Activated T-cell treated with anti-CD3 and anti-CD28 coated beads, Interleukin-2, amount 50 U/mL, for 1 hour (primary cell): ENCODE data around the gene FAM131B.

Experiments
- DNase-seq: peaks from one replicate; pipeline ENCODE4 v3.0.0-alpha.2; 2020

Gene FAM131B

GRCh38 chr7:143382126-143382790, 19.7 kb upstream of the FAM131B start:
- DNase-seq, result no peak

DNA sequence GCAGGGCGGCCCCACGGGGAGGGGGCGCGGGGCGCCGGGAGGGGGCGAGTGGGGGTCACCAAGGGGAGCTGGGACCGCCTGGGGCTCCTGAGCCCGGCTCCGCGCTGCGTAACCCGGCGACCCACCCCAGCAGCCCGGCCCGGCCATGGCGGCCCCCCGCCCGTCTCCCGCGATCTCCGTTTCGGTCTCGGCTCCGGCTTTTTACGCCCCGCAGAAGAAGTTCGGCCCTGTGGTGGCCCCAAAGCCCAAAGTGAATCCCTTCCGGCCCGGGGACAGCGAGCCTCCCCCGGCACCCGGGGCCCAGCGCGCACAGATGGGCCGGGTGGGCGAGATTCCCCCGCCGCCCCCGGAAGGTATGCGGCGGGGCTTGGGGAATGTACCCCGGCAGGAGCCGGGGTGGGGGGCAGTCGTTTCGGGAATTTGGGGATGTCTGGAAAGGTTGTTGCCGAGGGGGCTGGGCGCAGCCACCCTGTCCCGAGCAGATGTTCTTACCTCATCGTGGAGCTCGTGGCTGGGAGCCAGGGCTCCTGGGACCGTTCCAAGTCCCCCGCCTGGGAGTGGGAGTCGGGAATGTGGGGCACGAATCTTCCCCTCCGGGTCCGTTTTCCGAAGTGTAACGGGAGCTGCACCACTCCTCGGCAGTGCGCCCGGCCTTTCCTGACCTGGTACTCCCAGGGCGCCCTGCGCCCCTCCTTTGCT, 19.1 kb upstream of the FAM131B start:
- no peak for DNase-seq

- peak; percentile 91 for DNase-seq
These were observed 18.3 kb upstream of the FAM131B start, which contains the start of gene ZYX for GRCh38 chr7:143380646-143381426. ZYX (plus strand) TSS chr7:143381345; CDS start chr7:143381572, 227 bp downstream.

- peak; percentile 92 for DNase-seq
These were observed 17.7 kb upstream of the FAM131B start for GRCh38 chr7:143380260-143380645.

DNA sequence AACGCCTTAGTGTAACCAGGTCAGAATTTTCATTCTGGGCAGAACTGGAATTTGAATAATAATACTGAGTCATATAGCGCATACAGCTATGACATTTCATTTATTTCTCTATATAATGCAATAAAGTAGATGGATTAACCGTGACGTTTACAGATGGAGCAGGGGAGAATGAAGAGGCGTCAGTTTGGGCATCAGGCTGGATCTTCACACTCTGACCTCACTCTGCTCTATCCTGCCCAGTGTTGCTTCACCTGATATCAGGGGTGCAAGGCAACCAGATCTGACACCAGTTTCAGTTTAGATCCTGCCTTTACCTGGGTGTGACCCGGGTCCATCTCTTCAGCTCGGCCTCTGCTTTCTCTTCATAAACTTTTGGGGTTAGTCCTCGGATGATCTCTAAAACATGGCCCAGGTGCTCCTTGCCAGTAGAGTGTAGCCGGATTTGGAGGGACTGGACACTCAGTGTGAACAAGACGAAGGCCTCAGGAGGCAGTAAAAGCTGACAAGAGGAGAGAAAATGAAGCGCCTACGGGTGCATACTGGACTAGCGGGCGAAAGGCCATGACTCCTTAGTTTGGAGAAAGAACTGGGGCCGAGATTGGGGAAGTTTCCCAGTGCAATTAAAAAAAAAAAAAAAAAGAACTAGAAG, 17.2 kb upstream of the FAM131B start:
- DNase-seq, result no peak

DNA sequence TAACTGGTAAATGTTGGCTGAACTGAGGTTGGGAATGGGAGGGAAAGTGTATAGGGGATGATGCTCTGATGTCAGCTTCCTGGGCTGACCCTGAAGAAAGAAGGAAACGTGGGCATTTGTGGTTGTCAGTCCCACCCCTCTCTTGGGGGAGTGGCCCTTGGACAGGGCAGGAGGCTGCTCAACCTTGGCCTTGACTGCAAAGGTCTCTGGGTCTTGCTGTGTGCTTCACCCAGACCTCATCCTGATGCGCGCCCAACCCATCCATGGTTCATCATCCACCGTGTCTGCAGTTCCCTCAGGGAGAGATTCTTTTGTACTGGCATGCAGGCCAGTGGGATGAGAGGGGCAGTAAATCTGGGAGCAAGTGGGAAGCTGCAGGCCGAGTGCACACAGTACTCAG, 13.9 kb upstream of the FAM131B start:
- DNase-seq, result no peak

GRCh38 chr7:143375298-143376034, 13.0 kb upstream of the FAM131B start:
- peak; percentile 51 for DNase-seq

- DNase-seq, result no peak
These were observed 12.0 kb upstream of the FAM131B start for GRCh38 chr7:143374561-143374960.

DNA sequence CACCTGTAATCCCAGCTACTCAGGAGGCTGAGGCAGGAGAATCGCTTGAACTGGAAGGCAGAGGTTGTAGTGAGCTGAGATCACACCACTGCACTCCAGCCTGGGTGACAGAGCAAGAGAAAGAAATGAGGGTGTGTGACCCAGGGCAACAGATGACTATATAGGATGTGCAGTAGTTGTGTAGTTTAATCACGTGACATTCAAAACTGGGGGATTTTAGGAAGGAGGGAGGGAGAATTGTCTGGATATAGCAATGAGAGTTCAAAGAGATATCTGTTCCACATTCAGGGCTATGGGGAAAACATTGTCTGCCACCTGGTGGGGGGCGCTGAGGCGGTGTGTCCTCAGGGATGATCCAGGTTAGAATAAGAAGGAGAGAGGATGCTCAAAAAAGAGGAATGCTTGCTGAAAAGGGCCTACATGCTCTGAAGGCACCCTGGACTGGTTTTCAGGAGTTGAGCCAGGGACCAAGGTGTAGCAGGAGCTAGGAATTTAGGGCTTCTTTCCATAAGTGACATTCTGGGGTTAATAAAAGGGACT, 10.8 kb upstream of the FAM131B start:
- no peak for DNase-seq

DNA sequence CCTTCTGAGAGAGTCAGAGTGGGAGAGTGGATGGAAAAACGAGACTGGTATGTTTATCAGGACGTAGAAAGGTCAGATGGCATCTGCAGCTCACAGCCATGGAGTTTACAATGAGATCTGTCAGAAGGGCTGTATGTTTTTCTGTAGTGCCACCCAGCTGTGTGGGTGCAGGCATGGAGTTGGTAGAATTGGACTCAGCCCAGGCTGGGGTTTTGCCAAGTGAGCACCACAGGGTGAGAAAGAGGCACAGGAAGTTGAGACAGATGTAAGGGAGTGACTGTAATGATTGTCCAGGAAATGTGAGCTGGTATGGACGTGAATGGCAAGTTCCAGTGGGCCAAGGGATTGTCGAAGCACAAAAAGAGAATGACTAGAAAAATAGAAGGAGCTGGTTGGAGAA, 9.6 kb upstream of the FAM131B start:
- peak; percentile 59 for DNase-seq

DNA sequence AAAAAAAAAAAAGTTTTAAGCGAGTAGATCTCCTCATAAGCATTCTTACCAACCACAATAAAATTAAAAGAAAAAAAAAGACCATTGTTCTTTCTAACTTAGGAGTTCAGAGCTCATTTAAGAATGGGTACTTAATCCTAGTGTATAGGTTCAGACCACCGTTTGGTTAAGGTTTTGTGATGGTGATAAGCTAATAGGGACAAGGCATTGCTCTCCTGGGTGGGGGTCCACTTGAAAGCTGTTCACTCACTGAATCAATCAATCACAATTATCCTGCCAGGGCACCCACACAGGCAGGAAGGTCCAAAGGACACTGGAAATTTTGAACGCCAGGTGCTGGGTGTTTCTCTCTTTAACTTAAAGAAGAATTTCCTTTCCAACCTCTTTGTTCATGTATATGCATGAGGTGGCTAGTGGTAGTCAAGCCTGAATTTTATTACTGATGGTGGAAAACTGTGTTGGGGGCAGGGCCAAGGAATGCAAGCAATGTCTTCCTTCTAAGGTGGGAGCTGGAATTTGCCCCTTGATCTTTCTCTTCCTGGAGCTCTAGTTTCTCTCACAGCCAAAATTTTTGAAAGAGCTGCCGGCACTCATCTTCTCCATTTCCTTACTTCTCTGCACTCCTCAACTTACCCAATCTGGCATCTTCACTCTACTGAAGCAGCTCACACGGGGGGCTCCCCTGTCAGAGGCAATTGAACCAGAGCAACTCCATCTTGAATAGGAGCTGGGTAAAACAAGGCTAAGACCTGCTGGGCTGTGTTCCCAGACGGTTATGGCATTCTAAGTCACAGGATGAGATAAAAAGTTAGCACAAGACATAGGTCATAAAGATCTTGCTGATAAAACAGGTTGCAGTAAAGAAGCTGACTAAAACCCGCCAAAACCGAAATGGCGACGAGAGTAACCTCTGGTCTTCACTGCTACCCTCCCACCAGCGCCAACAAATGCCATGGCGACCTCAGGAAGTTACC, 7.5 kb upstream of the FAM131B start:
- DNase-seq, result no peak

GRCh38 chr7:143368387-143368786, 5.9 kb upstream of the FAM131B start:
- no peak for DNase-seq

DNA sequence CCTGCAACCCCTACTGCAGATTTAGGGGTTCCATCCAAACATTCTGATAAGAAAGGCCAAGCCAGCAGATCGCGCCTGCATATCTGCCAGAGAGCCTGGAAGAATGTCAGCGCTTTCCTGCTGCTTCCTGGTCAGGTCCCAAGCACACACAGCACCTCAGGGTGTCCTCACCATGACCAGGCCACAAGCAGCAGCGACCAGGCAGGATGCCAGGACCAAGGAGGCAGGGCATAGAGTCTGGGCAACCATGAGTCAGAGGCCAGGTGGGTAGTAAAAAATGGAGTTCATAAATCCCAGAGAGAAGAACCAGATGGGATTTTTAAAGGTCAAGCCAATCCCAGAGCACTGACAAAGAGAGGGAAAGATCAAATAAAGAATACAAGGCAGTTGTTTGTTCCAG, 5.5 kb upstream of the FAM131B start:
- no peak for DNase-seq

- no peak for DNase-seq
These were observed 764 bp upstream of the FAM131B start for GRCh38 chr7:143363016-143363937.

- no peak for DNase-seq
These were observed 872 bp downstream of the FAM131B start for GRCh38 chr7:143361552-143362130.

DNA sequence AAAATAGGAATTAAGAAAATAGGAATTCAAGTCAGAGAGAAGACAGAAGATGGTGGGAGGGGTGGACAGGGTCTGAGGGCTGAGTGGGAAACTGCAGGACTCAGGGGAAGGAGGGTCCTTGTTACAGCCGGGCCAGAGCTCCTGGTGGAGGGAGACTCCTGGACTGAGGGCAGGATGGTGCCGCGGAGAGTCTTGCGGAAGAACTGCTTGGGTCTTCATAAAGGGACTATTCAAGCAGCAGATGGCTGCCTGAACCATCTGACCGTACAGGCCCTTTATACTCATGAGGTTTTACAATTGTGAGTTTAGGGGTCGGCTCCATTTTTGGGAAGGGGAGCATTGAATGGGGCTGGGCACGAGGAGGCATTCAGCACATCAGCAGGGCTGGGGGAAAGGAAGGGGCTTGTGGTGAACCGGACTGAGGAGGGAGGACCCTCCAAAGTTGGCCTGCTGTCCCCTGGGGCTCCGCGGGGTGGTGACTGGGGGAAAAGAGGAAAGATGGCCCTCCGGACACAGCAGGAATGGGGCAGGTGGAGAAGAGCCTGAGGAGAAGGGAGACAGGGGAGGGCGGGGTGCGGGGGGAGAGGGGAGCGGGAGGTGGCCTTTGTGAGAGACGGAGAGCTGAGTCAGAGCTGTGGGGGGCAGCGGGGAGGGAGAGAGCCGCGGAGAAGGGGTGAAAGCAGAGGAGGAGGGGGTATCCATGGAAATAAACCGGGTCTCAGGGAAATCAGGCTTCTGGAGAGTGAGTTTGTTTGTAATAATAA, 1.5 kb downstream of the FAM131B start:
- no peak for DNase-seq

DNA sequence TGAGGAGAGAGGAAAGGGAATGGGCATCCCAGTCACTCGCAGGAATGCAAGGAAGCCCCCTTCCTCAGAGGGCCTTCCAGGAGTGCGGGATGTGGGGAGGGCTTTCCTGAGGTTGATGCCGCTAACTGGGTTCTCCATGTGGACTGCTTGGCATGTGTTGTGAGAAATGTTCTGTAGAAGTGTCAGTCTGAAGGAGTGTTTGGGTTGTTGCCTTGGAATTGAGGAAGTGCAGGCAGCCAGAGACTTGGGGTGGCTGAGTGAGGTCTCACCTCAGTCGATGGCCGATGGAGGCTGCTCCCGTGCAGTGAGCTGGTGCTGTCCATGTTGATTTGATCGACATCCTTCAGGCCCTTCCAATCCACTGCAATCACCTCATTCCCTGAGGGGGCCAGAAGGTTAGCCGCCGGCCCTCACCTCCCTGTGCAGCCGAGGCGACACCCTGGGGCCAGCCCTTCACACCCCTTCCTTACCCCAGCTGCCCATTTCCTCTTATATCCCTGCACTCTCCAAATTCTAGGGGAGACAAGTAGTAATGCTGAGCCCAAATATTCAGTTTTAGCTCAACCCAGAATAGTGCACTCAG, 2.7 kb downstream of the FAM131B start:
- no peak for DNase-seq

- no peak for DNase-seq
These were observed 3.9 kb downstream of the FAM131B start for GRCh38 chr7:143358626-143359025.
